IPS DF 6.9 (cell line): Measurements from ENCODE around the gene CCDC146.
"Not testable (repeated sequence)": the region's sequence is repeated elsewhere in the genome, so short reads cannot be mapped to it uniquely, and the experiment has no call there.

Experiments used
- DNase-seq: peaks from one replicate; pipeline ENCODE4 v3.0.0-alpha.2; 2013; ENCODE audit warnings: low read depth, low spot score
- H3K27ac ChIP-seq: one replicate; pipeline ENCODE4 v1.5.1; 2013; ENCODE audit warnings: low read length, control low read depth
- H3K27me3 ChIP-seq: 2 replicates; pipeline ENCODE4 v1.6.1; 2013; ENCODE audit warnings: mild to moderate bottlenecking, low read length; ENCODE audit not compliant: control insufficient read depth, insufficient read depth
- H3K36me3 ChIP-seq: 2 replicates; pipeline ENCODE4 v1.6.1; 2013; ENCODE audit warnings: low read length; ENCODE audit not compliant: control insufficient read depth, insufficient read depth
- H3K4me1 ChIP-seq: 2 replicates; pipeline ENCODE4 v1.6.1; 2013; ENCODE audit warnings: low read length; ENCODE audit not compliant: control insufficient read depth, insufficient read depth
- H3K4me3 ChIP-seq: 2 replicates; pipeline ENCODE4 v1.5.1; 2013; ENCODE audit warnings: mild to moderate bottlenecking, low read length
- H3K9me3 ChIP-seq: 2 replicates; pipeline ENCODE4 v1.6.1; 2013; ENCODE audit warnings: low read length, inconsistent platforms; ENCODE audit not compliant: control insufficient read depth, insufficient read depth
- WGBS: extraction: QIAGEN DNeasy Blood & Tissue Kit; methylation state at CpG from one replicate; pipeline ENCODE4 v1.1.7; 2013; ENCODE audit warnings: mixed read lengths, missing lambda C conversion rate; ENCODE audit not compliant: insufficient read length, insufficient coverage; 5-methylcytosine and 5-hydroxymethylcytosine counted together

CCDC146 gene

DNA sequence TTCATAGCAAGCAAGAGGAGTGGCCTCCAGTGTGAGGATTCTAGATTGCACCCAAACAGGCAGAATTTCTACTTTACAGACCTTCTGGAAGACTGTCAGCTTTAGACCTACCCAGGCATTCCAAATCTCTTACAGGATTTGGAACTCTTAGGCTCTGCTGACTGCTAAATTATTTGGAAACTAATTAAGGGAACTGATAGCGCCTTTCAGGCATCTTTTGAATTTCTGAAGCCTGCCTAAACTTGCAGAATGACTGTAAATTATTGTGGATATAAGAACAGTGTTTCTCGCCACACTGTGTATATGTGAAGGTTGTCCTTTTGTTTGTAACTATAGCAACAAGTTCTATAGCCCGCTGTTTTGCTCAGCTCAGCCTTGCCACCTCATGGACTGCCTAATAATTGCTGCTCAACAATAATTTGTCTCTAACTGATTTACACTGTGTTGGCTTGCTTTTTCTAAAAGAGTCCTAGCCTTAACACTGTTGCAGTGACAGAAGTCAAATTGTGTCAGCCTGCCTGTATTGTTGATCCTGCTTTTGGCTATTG lies 32.6 kb downstream of the CCDC146 start:
- not testable (repeated sequence) for H3K27ac ChIP-seq, H3K9me3 ChIP-seq, DNase-seq, H3K4me1 ChIP-seq, H3K36me3 ChIP-seq, H3K4me3 ChIP-seq, H3K27me3 ChIP-seq
- no CpG with 5 or more reads among the region's 3 CpGs for WGBS

DNA sequence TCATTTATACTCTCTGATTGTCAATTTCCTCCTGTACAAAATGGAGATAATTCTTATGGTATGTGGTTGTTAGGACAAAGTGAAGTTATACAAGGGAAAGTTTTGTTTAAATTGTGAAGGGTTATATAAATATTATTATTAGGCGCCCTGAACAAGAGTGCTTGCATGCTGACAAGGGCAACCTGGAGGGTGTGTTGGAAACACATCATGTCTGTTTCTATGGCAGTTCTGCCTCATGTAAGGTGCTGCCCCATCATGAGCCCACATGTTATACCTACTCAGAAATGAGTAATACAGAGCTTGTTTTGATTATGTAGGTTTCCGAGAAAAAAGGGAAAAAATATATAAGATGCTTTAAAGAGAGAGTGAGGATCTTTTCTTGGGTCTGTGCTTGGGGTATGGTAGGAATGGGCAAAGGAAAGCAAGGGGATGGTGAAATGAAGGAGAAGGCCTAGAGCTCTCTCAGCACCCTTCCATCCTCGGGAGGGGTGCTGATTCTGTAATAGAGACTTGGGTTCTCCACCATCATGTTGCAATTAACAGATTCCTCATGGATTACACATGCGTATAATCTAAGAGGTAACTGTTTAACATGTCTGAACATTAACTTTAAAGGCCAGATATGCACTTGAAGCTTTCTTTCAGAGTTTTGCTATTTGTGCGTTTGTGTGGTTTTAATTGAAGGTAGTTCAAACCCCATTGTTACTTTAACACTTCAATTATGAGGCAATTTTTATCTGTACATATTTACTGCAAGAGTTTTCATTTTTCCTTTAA lies 33.4 kb downstream of the CCDC146 start:
- H3K27ac ChIP-seq, H3K36me3 ChIP-seq, H3K4me3 ChIP-seq, H3K27me3 ChIP-seq, DNase-seq, H3K9me3 ChIP-seq, H3K4me1 ChIP-seq: not testable (repeated sequence)
- WGBS = no CpG with 5 or more reads among the region's 5 CpGs

DNA sequence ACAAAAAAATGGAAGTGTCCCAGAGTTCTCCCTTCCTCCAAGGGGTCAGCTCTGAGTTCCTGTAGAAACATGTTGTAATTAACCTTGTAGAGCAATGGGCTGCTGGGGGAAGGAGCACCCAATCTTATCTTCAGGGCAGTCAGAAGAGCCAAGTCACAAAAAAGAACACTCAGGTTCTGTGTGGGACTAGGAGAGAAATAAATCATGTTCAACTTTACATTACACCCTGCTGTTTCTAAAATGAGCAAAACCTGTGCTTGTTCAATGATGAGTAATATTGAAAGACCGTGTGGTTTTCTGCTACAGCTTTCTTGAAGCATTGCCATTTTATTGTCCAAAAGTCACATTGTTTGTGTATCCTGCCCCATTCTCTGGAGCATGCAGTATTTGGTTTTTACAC lies 34.6 kb downstream of the CCDC146 start:
- not testable (repeated sequence) for H3K4me1 ChIP-seq, H3K9me3 ChIP-seq, DNase-seq, H3K27ac ChIP-seq, H3K36me3 ChIP-seq, H3K4me3 ChIP-seq, H3K27me3 ChIP-seq
- no CpG with 5 or more reads among the region's 1 CpG for WGBS

DNA sequence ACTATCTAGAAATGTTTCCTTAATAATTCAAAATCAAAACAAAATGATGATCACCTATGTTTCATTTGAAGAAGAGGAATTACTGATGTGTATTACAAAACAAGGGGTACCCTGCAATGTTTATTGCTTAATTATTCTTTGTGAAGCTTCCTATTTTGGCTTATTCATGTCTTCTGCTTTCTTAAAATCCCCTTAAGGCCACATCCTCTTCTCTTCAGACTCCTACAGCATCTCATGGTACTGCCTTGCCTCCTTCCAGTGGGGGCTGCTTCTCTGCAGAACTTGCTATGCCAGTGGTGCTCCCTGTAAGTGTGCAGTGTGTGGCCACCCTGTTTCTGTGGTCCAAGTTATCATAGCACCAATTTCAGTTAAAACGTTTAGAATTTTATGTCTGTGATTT lies 35.0 kb downstream of the CCDC146 start:
- no peak for DNase-seq
- H3K27ac ChIP-seq = no peak overlapping the region
- no CpG with 5 or more reads among the region's 1 CpG for WGBS
- H3K4me1 ChIP-seq = no peaks in the 10 kb centered on the region
- no peaks in the 10 kb centered on the region for H3K36me3 ChIP-seq
- H3K4me3 ChIP-seq = no peak overlapping the region
- no peaks in the 10 kb centered on the region for H3K27me3 ChIP-seq
- no peaks in the 10 kb centered on the region for H3K9me3 ChIP-seq

DNA sequence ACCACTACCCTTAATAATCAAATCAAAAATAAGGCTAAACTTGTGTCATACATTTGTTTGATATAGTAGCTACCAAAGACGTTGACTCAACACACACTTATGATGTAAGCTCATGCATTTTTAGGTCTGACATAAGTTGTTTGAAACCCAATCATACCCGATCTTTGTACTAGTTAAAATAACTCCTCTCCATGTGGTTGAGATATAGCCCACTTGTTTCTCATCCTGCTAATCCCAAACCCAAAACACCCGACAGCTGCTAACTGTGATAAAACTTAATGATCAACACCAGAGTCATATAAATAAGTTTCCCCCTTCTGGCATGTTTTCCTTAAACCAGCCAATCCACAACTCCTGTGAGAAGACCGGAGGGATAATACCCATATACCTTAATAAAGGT lies 48.7 kb downstream of the CCDC146 start:
- not testable (repeated sequence) for H3K27me3 ChIP-seq, H3K27ac ChIP-seq, H3K9me3 ChIP-seq, H3K36me3 ChIP-seq, H3K4me3 ChIP-seq, DNase-seq, H3K4me1 ChIP-seq
- no CpG with 5 or more reads among the region's 4 CpGs for WGBS

DNA sequence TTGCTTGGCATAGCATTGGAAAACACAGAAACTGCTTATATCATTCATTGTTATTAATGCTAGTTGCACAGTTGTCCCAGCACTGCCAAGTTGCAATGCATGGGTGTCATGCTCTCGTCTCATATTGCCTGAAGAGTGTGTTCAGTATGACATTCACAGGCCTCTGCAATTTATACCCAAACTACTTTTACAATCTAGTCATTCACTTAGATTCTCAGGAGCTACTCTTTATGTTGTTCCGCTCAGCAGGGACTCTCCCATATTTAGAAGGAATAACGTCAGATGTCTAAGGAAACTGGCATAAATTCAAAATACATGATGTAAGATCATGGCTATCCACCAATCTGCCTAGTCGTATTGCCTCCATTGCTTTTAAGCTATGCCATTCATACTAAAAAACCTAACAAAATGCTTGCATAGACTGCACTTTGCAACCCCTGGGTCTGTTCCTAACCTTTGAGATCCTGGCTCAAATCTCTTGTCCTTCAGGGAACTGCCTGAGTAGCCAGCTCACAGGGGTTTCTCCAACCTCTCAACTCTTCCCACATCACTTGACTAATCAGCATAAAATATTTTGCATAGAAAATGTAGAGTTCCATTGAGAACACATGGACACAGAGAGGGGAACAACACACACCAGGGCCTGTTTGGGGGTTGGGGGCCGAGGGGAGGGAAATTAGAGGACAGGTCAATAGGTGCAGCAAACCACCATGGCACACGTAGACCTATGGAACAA lies 50.2 kb downstream of the CCDC146 start:
- not testable (repeated sequence) for DNase-seq, H3K36me3 ChIP-seq, H3K27me3 ChIP-seq, H3K4me3 ChIP-seq, H3K9me3 ChIP-seq, H3K4me1 ChIP-seq, H3K27ac ChIP-seq
- no CpG with 5 or more reads among the region's 6 CpGs for WGBS

DNA sequence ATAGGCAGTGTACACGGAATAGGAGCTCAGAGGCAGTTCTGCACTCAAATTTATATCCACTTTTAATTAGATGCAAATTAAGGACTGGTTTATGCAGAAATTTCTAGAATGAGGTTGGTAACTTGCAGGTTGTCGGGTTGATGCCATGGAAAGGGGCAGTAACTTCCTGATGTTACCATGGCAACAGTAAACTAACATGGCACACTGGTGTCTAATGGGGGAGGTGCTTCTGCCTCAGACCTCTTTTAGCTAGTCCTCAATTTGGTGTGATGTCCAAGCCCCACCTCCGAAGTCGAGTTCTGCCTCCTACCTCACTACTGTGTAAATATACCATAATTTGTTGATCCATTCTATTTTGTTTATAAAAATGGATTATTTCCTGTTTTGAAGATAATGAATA lies 52.0 kb downstream of the CCDC146 start:
- DNase-seq = not testable (repeated sequence)
- WGBS = no CpG with 5 or more reads among the region's 4 CpGs

DNA sequence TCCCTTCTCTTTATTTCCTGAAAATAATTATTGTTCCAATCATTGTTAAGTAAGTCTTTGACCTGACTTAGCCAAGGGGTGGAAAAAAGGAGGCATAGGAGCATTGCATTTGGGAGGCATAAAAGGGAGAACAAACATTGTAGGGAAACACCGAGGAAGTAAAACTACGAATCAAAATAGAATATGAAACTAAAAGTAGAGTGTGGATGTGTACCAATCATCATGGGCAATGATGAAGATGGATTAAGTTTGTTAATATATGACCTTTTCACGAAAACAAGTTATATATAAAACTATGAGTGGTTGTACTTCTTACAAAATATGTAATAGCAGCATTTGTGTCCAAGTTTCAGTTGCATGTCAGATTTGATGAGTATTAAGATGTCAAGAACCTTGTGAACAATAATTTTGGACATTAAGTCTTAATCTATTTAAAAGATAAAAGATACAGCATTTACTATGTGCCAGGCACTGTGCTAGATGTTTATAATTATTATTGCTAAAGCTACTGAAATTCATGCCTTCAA lies 52.9 kb downstream of the CCDC146 start:
- not testable (repeated sequence) for H3K27me3 ChIP-seq
- no CpG with 5 or more reads among the region's 3 CpGs for WGBS

More for the DNA sequence above, 52.0 kb downstream of the CCDC146 start:
- not testable (repeated sequence) for H3K4me1 ChIP-seq, H3K4me3 ChIP-seq, H3K36me3 ChIP-seq, H3K27me3 ChIP-seq, H3K9me3 ChIP-seq, H3K27ac ChIP-seq

DNA sequence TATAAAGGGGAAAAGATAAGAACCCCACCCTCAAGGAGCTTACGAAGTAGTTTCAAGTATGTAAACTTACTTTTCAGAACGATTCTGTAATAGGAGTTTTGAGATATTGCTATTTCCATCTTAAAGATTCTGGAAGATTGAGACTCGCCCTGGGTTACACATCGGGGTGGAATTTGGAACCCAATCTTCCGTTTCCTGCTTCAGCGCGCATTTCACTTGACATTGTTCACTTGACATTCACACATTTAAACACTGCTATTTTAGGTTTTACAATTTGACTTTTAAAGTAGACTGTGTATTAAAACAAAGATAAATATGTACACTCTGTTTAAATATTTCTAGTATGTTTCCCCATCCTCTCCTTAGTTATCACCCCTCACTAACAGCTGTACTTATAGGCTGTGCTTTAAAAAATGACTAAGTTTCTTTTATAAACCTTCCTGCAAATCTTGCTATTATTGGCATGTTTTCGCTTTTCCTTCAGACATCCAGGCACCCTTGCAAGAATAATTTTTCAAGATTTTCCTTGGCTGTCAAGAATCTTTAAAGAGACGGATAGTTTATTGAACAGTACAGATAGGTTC lies 55.0 kb downstream of the CCDC146 start:
- H3K4me3 ChIP-seq, H3K4me1 ChIP-seq, H3K27ac ChIP-seq, H3K9me3 ChIP-seq, H3K36me3 ChIP-seq, H3K27me3 ChIP-seq, DNase-seq: not testable (repeated sequence)
- WGBS = no CpG with 5 or more reads among the region's 9 CpGs

More for the DNA sequence above, 52.9 kb downstream of the CCDC146 start:
- not testable (repeated sequence) for H3K27ac ChIP-seq, H3K9me3 ChIP-seq, DNase-seq, H3K4me3 ChIP-seq, H3K36me3 ChIP-seq, H3K4me1 ChIP-seq

DNA sequence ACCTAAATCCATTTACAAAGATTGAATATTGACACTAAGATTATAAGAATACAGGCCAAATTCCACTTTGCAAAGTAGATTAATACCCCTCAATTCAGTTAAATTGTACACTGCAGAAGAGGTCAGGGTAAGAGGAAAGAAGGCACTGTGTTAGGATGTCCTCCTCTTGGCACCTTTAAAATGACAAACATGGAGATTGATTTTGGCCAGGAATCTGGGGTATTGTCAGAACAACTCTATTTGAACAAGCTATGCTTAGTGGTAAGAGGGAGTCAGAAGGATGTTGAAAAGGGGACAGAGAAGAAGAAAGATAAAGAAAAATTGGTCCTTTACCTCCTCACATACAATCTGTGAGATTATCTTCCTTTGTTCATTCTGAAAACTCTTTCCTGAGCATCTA lies 55.6 kb downstream of the CCDC146 start:
- not testable (repeated sequence) for H3K36me3 ChIP-seq, H3K9me3 ChIP-seq, H3K27ac ChIP-seq, DNase-seq, H3K4me3 ChIP-seq, H3K4me1 ChIP-seq, H3K27me3 ChIP-seq
